CD4-positive, alpha-beta T cell (primary cell): ENCODE data around the gene FAM184B. TPM values are rescaled to one million over a fixed set of nuclear protein-coding genes. Genes with fewer than 3 reads are reported as not detected.

Source experiments
- ATAC-seq: fragments of 200-7000 bp; cut with Tn5 transposase; one replicate; pipeline ENCODE4 v1.10.0; 2022; ENCODE audit warnings: mild to moderate bottlenecking; ENCODE audit not compliant: poor library complexity
- CTCF ChIA-PET: fragments of 350-600 bp; sonication (Branson Sonifier 250); formaldehyde crosslinking; loops from one replicate; lab custom pipeline; 2021; ENCODE audit warnings: antibody characterized with exemption, inconsistent platforms; lab: Charles Lee
- POLR2A ChIA-PET: fragments of 350-600 bp; sonication (Branson Sonifier 250); formaldehyde crosslinking; loops from one replicate; lab custom pipeline; 2021; ENCODE audit warnings: antibody characterized with exemption, inconsistent platforms; lab: Charles Lee
- DNase-seq, 14 experiments: peaks; one replicate each; pipeline ENCODE4 v3.0.0-alpha.2; 2013 to 2020; ENCODE audit warnings: mixed read lengths in 2 of 14
- H3K27ac ChIP-seq, 2 donors: one replicate each; pipeline versions ENCODE4 v1.5.1 to v1.7.0; 2013; ENCODE audit warnings: low read length in 2 of 2, low read depth in 1 of 2, mild to moderate bottlenecking in 1 of 2
- H3K27me3 ChIP-seq, 2 experiments: 1 replicate in 1 of 2; 2 replicates in 1 of 2; pipeline versions ENCODE4 v1.6.1 to v1.7.0; 2013; ENCODE audit warnings: low read length in 2 of 2, control low read depth in 1 of 2, mild to moderate bottlenecking in 1 of 2, moderate library complexity in 1 of 2; ENCODE audit not compliant: insufficient read depth in 2 of 2, control insufficient read depth in 1 of 2
- H3K36me3 ChIP-seq: one replicate; pipeline ENCODE4 v1.6.1; 2013; ENCODE audit warnings: low read length, control low read depth; ENCODE audit not compliant: insufficient read depth
- H3K4me1 ChIP-seq: one replicate; pipeline ENCODE4 v1.6.1; 2013; ENCODE audit warnings: low read length, control low read depth; ENCODE audit not compliant: insufficient read depth
- H3K4me3 ChIP-seq: one replicate; pipeline ENCODE4 v1.5.1; 2013; ENCODE audit warnings: mild to moderate bottlenecking, low read length, moderate library complexity
- H3K9me3 ChIP-seq, 2 experiments: 1 replicate in 1 of 2; 2 replicates in 1 of 2; pipeline versions ENCODE4 v1.6.1 to v1.7.0; 2013; ENCODE audit warnings: low read length in 2 of 2, mild to moderate bottlenecking in 2 of 2, control low read depth in 1 of 2, moderate library complexity in 1 of 2; ENCODE audit not compliant: control insufficient read depth in 1 of 2, insufficient read depth in 1 of 2
- H3K27ac Mint-ChIP-seq: one replicate; pipeline ENCODE4 v1.8.0; 2020; ENCODE audit warnings: mixed read lengths
- H3K27me3 Mint-ChIP-seq: one replicate; pipeline ENCODE4 v1.8.0; 2021; ENCODE audit warnings: mixed read lengths
- H3K36me3 Mint-ChIP-seq: one replicate; pipeline ENCODE4 v1.8.0; 2021; ENCODE audit warnings: low read depth, mixed read lengths
- H3K4me1 Mint-ChIP-seq: one replicate; pipeline ENCODE4 v1.8.0; 2021; ENCODE audit warnings: low read depth, mixed read lengths
- H3K4me3 Mint-ChIP-seq: one replicate; pipeline ENCODE4 v1.8.0; 2020; ENCODE audit warnings: mild to moderate bottlenecking, mixed read lengths
- H3K9me3 Mint-ChIP-seq: one replicate; pipeline ENCODE4 v1.8.0; 2020; ENCODE audit warnings: mixed read lengths
- intact Hi-C, 2 experiments: fragments of 100-400 bp; cut with DNase I in 1 of 2; cut with micrococcal nuclease in 1 of 2; formaldehyde crosslinking; loops; one replicate each; pipeline versions ENCODE4 v1.15.1 to v1.9.0; 2023 to 2025; cut with DNase I, micrococcal nuclease
- total RNA-seq, 174 experiments: library from RNA in 2 of 174; stranded (reverse) in 2 of 174; gene quantifications; one replicate each; pipeline ENCODE4 v1.2.3 and lab custom pipeline; 2021 to 2026
- TF ChIP-seq, protein P1 (sequence below): fragments of 200-600 bp; IDR thresholded peaks from one replicate; pipeline ENCODE4 v1.8.0; 2022; ENCODE audit warnings: antibody characterized with exemption, mild to moderate bottlenecking

Gene FAM184B
- total RNA-seq, 2 experiments from 2014 or later: not detected

DNA sequence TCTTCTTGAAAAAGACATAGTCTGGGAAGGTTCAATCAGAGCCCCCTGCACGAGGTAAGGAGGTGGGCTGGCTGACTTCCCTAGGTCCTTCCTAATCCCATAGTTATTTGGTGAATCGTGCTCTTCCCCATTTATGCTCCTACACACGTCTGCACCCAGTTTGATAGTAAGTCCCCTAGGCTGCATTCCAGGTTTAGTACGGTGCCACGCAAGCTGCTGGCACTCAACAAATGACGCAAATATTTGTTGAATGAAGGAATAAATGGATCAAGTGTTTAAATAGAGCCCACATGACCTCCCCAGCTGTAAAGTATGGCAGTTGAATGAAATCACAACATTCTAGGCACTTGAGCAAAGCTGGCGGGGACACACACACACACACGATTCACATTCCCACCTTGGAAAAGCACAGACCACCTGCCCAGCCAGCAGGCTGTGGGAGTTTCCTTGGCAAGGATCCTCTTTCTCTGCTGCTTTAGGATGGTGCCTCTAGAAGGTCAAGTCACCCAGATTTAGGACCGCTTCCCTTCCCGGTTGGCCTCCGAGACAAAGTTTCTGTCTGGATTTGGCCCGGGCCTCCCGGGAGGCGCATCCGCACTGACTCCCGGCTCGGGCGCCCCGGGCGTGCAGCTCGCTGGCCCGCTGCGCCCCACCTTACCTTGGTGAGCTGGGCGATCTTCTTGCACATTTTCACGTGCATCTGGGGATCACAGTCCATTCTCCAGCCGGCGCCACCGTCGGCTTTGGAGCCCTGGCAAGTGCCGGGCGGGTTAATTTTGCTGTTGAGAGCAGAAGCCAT is 721 bp downstream of the FAM184B start:
- H3K9me3 ChIP-seq: peaks cover 0 to 10% of the 10 kb centered on the region in 2 experiments
- Mint-ChIP-seq H3K9me3 (no peaks in the 10 kb centered on the region), H3K4me3 (no peak overlapping the region), H3K36me3 (no peaks in the 10 kb centered on the region), H3K4me1 (peaks cover 13% of the 10 kb centered on the region), H3K27me3 (peaks cover 48% of the 10 kb centered on the region), H3K27ac (no peak overlapping the region)
- no peak overlapping the region for H3K4me3 ChIP-seq
- no peak overlapping the region for H3K27ac ChIP-seq
- H3K27me3 ChIP-seq: peaks cover 26 to 42% of the 10 kb centered on the region in 2 experiments
- ATAC-seq (no peak), DNase-seq (no peak)
- TF ChIP-seq, protein P1, sequence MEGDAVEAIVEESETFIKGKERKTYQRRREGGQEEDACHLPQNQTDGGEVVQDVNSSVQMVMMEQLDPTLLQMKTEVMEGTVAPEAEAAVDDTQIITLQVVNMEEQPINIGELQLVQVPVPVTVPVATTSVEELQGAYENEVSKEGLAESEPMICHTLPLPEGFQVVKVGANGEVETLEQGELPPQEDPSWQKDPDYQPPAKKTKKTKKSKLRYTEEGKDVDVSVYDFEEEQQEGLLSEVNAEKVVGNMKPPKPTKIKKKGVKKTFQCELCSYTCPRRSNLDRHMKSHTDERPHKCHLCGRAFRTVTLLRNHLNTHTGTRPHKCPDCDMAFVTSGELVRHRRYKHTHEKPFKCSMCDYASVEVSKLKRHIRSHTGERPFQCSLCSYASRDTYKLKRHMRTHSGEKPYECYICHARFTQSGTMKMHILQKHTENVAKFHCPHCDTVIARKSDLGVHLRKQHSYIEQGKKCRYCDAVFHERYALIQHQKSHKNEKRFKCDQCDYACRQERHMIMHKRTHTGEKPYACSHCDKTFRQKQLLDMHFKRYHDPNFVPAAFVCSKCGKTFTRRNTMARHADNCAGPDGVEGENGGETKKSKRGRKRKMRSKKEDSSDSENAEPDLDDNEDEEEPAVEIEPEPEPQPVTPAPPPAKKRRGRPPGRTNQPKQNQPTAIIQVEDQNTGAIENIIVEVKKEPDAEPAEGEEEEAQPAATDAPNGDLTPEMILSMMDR: no peak
- ChIA-PET CTCF (no interaction called here), POLR2A (no interaction called here)
- no peaks in the 10 kb centered on the region for H3K36me3 ChIP-seq
- intact Hi-C loops: no loop called here
- peaks cover 12% of the 10 kb centered on the region for H3K4me1 ChIP-seq

DNA sequence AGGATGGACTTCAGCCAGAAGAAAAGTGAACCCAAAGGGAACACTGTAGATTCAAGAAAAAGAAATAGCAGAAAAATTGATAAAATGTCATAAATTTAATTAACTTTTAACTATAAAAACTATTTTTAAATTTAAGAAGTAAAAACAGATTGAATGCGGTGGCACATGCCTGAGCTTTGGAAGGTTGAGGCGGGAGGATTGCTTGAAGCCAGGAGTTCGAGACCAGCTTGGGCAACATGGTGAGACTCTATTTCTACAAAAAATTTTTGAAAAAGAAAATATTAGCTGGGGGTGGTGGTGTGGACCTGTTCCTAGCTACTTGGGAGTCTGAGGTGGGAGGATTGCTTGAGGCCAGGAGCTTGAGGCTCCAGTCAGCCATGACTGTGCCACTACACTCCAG is 3.0 kb downstream of the FAM184B start:
- ChIA-PET CTCF (no interaction called here), POLR2A (no interaction called here)
- ATAC-seq (no peak), DNase-seq (no peak)
- no peak overlapping the region for H3K27ac ChIP-seq
- H3K4me3 Mint-ChIP-seq: no peak overlapping the region
- H3K4me1 Mint-ChIP-seq: peaks cover 13% of the 10 kb centered on the region
- H3K27ac Mint-ChIP-seq: no peak overlapping the region
- no peaks in the 10 kb centered on the region for H3K9me3 Mint-ChIP-seq
- peaks cover 0 to 10% of the 10 kb centered on the region in 2 experiments for H3K9me3 ChIP-seq
- peaks cover 26 to 40% of the 10 kb centered on the region in 2 experiments for H3K27me3 ChIP-seq
- no peak overlapping the region for H3K4me3 ChIP-seq
- TF ChIP-seq, protein P1: no peak
- H3K27me3 Mint-ChIP-seq: peaks cover 47% of the 10 kb centered on the region
- peaks cover 12% of the 10 kb centered on the region for H3K4me1 ChIP-seq
- H3K36me3 ChIP-seq: no peaks in the 10 kb centered on the region
- no peaks in the 10 kb centered on the region for H3K36me3 Mint-ChIP-seq
- intact Hi-C loops: no loop called here

DNA sequence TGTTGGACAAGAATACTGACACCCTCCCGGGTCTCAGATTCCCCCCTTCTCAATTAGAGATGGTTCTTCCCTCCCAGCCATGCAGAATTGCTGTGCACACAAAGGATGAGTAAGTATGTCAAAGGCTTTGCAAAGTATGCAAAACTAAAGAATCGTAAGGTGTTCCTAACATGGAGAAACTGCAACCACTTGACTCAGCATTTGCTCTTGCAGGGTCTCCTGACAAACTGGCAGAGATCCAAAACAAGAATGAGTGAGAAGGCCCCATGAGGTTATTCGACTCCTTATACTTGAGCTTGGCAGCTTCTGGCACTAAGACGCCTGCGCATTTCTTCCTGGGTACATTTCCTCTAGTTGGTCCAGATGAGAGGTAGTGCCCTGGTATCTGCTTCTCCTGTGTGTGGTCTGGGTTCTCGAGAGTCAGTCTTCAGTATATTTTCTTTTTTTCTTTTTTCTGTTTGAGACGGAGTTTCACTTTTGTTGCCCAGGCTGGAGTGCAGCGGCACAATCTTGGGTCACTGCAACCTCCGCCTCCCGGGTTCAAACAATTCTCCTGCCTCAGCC is 8.2 kb downstream of the FAM184B start:
- intact Hi-C loops: no loop called here
- H3K4me1 Mint-ChIP-seq: no peaks in the 10 kb centered on the region
- Histone ChIP-seq H3K4me3 (no peak overlapping the region), H3K9me3 (no peaks in the 10 kb centered on the region), H3K36me3 (no peaks in the 10 kb centered on the region), H3K27me3 (no peaks in the 10 kb centered on the region), H3K27ac (no peak overlapping the region), H3K4me1 (no peaks in the 10 kb centered on the region)
- TF ChIP-seq, protein P1: no peak
- ATAC-seq: no peak
- peaks cover 6% of the 10 kb centered on the region for H3K27me3 Mint-ChIP-seq
- DNase-seq: no peak
- POLR2A ChIA-PET: no interaction called here
- H3K9me3 Mint-ChIP-seq: no peaks in the 10 kb centered on the region
- H3K36me3 Mint-ChIP-seq: no peaks in the 10 kb centered on the region
- CTCF ChIA-PET: no interaction called here
- no peak overlapping the region for H3K27ac Mint-ChIP-seq
- H3K4me3 Mint-ChIP-seq: no peak overlapping the region
